HG03442 (cell line): ENCODE data around the gene TBC1D17.

Source experiments
- ATAC-seq: cut with Tn5 transposase; IDR thresholded peaks from one replicate; pipeline ENCODE4 v1.9.1; 2021; ENCODE audit warnings: mild to moderate bottlenecking, moderate library complexity; ENCODE audit not compliant: unreplicated experiment

Gene TBC1D17

DNA sequence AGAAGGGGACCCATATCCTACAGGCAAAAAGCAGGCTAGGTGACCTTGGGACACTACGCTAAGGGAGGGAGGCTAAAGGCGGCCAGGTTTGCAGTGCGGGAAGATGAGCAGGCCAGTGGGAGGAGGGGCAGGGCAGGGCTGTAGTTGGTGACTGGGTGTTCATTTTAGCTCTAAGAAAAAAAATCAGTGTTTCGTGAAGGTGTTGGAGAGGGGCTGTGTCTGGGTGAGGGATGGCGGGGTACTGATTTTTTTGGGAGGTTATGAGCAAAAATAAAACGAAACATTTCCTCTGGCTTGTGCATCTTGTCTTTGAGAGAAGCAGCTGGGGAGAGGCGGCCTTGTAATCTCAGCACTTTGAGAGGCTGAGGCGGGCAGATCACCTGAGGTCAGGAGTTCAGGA lies 56.1 kb downstream of the TBC1D17 start:
- ATAC-seq = no peak

DNA sequence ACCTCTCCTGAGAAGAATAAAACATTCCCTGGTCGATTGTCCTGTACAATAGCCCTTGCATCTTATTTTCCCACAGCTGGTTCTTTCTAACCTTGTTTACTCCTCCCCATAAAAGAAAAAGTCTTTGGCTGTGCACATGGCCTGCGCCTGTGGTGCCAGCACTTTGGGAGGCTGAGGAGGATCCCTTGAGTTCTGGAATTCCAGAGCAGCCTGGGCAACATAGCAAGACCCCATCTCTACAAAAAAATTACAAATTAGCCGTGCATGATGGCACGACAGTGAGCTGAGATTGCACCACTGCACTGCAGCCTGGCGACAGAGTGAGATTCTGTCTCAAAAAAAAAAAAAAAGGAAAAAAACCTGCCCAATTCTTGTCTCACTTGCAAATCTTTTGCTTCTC lies 59.0 kb downstream of the TBC1D17 start:
- no peak for ATAC-seq

DNA sequence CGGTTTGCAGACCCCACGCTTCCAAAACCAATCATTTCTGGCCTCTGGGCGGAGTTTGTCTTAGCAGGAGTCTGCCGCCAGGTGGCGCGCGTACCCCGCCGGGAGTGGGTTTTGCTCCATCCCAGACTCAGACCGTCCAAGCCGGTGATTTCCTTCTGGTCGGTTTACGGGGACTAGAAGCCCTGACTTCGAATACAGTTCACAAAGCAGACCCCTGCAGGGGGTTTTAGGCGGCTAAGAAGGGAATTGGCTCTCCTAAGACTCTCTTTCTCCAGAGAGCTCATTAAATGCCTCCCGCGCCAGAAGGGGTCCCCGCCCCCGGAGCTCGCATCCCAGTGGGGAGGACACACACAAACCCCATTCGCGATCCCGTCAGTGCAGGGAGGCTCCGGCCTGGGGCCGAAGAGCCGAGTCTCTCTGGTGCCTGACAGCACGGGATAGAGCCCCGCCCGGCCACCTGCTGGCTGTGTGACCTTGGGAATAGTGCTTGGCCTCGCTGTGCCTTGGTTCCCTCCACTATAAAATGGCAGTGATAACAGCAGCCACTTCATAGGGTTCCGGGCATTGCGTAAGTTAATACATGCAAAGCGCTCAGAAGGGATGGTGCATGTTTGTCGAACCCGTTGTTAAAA lies 60.4 kb downstream of the TBC1D17 start:
- ATAC-seq = no peak
